GM19099 (cell line): Measurements from ENCODE around the gene GABBR1.

Experiments
- POLR2A ChIP-seq: IDR thresholded peaks from 3 replicates; pipeline ENCODE4 v1.6.1; 2011; ENCODE audit warnings: low read depth; ENCODE audit not compliant: insufficient read length; ENCODE audit errors: extremely low read depth

GABBR1 gene

DNA sequence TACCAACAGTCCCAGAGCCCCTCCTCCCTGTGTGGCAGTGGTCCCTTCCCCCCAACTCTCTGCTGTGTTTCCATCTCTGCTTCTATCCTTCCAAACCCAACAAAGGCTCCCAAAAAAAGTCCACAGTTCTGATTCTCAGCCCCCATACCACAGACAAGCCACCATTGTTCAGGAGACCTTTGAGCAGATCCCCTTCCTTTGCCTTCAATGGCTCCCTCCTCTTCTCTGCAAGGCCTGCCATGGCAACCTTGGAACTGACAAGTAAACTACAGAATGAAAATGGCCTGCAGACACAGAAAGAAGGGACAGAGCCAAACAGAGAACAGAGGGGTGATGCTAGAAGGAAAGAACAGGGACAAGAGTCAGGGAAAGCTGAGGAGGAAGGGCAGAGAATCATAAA lies 24.9 kb downstream of the GABBR1 start:
- no peak for TF ChIP-seq POLR2A

DNA sequence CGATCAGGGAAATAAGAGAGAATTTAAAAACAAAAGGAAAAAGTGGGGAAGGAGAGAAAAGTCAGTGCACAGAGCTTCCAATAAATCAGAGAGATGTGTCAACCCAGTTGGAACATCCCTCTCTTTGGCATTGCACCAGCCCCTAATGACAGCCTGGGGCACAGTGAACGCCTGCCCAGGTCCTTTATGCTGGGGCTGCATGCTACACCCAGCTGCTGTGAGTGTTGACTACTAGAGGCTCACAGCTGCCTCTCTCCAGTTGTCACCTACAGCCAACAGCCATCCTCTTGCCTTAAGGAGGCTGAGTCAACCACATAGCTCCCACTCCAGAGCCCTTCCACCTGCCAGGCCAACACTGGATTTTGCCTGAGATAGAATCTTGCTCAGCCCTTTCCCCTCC lies 29.1 kb downstream of the GABBR1 start:
- no peak for TF ChIP-seq POLR2A

DNA sequence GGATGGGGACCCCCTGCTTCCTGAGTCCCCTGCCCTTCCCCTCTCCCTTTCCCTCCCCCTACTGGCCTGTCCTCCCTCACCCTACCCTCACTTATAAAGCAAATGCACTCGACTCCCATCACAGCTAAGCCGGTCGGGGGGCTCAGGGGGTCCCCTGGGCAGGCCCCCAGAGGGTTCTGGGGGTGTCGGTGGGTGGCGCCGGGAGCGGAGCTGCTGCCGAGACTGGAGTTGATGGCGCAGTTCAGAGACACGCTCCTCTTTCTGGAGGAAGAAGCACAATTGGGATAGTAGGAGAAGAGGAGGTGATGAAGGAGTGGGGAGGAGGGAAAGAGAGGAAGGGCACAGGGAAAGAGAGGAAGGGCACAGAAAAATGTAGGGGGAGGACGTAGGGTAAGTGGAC lies 29.5 kb downstream of the GABBR1 start:
- TF ChIP-seq POLR2A = no peak

DNA sequence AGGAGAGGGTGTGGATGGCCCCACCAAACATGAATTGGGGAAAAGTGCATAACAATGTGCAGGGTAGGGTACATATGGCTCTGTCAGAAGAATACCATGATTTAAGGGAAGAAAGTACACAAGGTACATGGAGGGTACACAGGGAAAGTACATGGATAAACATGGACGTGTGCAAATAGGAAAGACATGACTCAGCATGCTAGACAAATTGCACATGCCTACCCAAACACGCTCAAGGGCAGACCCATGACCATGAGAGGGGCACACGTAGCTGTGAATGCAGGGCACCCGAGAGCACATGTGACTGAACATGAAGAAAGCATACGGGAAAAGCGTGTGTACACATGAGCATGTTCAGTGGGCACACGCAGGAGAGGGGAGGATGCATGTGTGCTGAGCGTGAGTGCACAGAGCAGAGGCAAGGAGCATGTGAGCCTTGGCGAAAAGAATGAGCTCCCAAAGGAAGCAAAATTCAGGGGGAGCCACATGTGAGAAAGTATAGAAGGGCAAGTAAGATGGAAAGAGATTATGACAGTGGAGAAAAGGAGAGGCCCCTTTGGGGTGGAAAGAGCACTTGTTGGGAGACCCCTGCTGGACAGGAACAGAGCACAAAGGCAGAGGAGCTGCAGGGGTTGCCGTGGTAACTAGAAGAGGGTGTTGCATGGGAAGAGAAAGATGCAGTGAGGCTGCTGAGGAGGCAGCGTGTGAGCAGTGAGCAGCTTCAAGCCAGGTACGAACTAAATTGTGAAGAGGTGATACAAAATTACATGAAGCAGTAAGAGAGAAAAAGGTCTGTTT lies 30.2 kb downstream of the GABBR1 start:
- TF ChIP-seq POLR2A = no peak

DNA sequence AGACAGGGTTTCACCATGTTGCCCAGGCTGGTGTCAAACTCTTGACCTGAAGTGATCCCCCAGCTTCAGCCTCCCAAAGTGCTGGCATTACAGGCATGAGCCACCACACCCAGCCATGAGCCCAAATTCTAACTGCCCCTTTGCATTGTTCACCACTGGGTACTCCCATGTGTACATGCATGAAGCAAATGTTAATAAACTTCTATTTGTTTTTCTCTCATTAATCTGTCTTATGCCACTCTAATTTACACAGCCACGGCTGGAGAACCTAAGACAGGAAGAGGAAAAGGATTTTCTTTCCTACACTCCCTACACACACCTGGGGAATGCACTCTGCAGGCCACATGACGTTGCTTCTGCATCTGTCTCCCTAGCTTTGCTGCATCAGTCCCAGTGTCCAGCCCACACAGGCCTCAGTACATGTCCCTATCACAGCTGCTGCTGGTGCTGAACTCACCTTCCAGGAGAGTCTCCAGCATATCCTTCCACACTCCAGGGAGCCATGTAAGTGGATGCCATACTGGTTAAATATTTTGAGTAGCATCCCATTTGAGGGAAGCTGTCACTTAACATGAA lies 34.7 kb downstream of the GABBR1 start:
- TF ChIP-seq POLR2A = no peak

DNA sequence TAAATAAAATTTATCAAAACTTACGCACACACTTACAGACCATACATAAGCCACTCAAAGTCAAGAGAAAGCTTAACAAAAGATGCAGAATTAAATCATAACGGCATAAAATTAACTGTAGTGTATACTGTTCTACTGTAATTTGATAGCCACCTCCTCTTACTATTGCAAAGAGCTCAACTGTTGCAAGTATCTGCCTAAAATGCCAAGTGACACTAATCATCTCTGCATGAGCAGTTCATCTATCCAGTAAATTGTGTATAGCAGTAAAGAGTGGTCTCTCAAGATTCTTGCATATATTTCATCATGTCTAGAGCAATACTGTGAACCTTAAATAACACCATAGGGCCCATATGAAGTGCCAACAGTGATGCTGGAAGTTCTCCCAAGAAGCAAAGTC lies 35.8 kb downstream of the GABBR1 start:
- TF ChIP-seq POLR2A = no peak

DNA sequence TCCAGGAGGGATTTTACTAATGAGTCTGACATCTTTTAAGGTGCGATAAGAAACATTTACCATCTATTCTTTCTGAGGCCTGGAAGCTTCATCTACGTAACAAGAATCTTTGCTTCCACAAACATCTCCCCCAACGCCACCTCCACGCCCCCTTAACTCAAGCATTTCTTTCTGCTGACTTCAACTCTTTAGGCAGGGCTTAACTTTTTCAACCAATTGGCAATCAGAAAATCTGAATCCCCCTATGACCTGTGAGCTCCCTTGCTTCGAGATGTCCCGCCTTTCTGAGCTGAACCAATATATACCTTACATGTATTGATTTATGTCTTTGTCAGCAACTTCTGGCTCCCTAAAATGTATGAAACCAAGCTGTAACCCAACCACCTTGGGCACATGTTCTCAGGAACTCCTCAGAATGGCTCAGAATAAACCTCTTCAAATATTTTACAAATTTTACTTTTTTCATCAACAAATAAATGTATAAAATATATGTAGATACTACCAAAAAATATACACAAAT lies 36.5 kb downstream of the GABBR1 start:
- TF ChIP-seq POLR2A = no peak

DNA sequence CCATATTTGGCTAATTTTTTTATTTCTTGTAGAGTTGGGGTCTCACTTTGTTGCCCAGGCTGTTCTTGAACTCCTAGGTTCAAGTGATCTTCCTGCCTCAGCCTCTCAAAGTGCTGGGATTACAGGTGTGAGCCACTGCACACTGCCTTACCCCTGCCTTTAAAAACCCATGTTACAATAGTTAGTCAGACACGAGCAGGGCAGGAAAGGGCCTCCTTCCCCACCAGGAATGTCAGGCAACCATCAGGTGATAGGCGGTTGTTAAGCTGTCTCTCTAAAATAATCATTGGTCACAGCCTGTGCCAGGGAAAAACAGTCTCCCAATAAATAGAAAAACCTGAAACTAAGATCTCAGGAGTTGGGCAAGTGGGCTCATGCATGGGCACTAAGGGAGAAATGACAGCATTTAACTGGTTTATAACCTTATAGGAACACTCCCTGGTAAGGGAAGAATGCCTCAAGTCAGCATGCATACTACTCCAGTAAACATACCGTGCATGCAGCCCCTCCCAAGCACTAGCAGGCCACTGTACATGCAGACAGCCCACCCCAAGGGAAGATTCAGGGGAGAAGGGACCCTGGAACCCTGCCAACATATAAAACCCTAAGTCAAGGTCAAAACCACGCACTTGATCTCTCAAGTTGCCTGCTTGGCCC lies 39.7 kb downstream of the GABBR1 start:
- TF ChIP-seq POLR2A = no peak

DNA sequence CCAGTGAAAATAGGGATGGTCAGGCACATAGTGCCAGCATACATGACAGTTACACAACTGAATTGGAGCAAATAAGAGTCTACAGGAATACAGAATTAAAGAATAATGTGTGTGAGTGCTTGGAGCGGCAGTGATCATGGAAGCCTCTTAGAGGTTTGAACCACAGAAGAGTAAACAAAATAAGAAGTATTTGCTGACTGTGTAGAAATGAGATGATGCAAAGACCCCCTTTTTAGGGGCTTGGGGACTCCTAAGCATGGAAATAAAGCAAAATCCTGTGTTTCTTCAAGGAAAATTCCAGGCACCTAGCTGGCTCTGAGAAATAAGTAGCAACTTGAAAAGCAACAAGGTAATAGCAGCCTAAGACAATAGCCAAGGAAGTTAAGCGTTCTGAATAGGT lies 41.3 kb downstream of the GABBR1 start:
- TF ChIP-seq POLR2A = no peak

DNA sequence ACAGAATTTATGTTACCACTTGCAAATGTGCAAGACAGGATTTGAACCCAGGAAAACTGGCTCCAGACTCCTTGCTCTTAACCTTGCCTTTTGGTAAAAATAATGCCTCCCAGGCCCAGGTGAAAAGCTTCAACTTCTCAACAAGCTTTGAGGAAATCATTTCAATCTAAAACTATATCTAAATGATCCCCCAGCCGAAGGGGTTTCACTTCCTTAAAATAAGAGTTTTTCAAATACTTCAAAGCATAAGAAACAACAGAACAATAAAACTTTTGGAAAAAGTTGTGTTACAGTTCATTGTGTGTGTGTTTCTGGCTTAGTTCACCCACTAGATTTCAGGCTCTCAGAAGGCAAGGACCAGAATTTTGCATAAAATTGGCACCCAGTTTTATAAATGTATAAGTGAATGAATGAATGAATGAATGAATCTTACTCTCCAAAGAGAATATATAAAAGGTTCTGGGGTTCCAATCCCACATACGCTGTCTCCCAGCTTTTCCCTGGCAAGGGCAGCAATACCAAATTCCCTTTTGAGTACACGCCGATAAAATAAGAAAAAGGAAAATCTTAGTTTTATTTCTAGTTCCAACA lies 42.7 kb downstream of the GABBR1 start:
- TF ChIP-seq POLR2A = no peak

DNA sequence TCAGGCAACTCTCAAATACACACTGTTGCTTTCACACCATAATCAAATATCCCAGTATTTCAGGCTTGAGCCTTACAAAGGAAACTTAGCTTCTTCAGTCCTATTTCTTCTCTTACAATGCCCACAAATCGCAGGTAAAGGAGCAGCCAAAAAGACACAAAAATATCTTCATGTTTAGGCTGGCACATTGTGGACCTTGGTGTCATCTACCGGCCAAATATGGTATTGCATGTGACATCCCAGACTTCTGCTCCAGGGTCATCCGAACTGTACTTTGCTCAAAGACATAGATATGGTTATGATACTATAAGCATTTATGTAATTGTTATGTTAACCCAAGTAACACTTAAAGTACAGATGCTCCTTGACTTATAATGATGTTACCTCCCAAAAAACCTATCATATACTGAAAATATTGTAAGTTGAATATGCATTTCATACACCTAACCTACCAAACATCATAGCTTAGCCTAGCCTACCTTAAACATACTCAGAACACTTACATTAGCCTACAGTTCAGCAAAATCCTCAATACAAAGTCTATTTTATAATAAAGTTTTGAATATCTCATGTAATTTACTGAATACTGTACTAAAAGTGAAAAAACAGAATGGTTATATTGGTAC lies 43.4 kb downstream of the GABBR1 start:
- no peak for TF ChIP-seq POLR2A

DNA sequence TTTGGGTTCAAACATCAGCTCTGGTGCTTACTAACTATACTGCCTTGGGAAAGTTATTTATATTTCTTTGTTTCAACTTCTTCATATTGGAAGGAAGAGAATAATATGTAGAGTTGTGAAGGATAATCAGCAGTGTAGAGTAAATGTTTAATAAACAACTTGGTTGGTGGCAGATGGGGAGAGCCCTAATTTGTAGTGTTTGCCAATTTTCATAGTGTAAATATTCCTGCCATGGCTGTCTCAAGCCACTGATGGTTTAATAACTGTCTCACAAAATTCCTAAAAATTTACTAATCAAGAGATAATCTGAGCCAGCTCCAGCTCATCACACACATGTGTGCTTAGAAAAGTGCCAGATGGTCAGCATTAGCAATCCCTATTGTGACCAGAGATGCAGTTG lies 48.2 kb downstream of the GABBR1 start, which contains the start of gene OR2H2:
OR2H2 (plus strand) TSS at position 301 of the 400 bp plus-strand sequence. CDS start 2,824 bp downstream, outside the sequence.
- no peak for TF ChIP-seq POLR2A

DNA sequence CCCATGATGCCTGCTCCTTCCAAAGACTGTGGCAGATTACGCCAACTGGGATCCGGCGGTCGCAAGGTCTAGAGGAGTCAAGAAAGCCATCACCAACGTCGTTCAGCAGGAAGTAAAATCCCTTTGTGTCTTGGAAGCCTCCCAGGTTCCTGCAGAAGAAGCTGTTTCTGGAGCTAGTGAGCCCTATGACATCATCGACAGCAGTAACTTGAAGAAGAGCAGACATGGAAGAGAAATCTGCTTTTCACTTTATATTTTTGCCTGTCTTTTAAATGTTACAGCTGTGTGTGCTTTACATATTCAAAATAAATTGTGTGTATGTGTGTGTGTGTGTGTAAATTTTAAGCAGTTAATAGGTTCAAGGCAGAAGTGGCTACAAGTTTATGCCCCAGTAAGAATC lies 55.4 kb downstream of the GABBR1 start:
- TF ChIP-seq POLR2A = no peak

DNA sequence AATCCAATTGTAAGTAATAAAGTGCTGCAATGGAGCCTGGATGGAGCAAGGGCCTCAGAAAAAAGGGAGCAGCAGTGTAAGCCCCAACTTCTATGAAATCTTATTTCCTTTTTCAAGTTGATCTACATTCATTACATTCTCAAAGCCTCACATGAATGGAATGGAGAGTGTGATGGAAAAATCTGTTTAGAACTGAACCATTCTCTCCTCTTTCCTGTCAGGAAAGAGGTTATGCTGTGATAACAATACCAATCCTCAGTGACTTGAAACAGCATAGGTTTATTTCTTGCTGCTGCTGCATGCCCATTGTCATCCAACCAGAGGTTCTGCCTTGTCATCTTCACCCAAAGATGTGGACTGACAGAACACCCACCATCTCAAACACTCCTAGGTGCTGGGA lies 56.9 kb downstream of the GABBR1 start:
- TF ChIP-seq POLR2A = no peak

DNA sequence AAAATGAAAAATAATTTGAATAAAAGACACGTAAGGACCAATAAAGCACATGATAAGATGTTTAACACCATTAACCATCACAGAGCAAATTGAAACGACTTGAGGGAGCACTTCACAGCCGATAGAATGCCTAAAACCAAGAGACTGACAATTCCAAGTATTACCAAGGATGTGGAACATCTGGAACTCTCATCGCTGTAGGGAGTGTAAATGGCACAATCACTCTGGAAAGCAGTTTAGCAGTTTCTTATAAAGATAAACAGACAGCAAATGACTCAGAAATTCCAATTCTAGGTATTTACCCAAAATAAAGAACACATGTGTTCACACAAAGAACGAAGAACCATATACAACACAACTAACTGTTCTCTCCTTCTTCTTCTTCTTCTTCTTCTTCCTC lies 65.0 kb downstream of the GABBR1 start:
- TF ChIP-seq POLR2A = no peak
